ENCODE data around the gene NOL8. TPM values are rescaled to one million over a fixed set of nuclear protein-coding genes. Genes with fewer than 3 reads are reported as not detected.

The NOL8 gene
- total and polyA plus RNA-seq, 2 donors from 2014 or later = 10.8 to 32.4 TPM

DNA sequence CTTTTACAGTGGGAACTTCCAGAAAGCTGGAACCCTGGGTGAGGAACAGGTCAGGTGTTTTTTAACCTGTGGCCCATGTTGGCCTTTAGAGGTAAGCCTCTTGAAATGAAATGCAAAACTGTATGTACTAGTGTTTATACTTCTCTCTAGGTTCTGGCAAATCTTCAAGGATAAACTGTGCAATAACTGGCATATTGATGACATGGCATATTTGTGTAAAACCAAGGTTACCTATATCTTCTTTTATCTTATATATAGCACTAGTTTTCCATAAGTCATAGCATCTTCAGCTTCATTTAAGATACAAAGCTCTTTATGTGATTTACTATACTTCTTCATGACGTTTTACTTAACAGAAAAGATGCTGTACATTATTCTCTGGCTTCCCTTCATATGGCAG lies 24.2 kb downstream of the NOL8 start:
- H3K9ac ChIP-seq (ENCODE audit: low read length in 3 of 3) = no peak overlapping the region
- intact Hi-C loops (cut with DNase I) = no loop called here
- H3K4me1 ChIP-seq (ENCODE audit: control insufficient read depth in 2 of 3, insufficient read depth in 2 of 3, low read depth in 1 of 3, low read length in 3 of 3) = no peaks in the 10 kb centered on the region
- no peak for TF ChIP-seq CTCF (IDR thresholded peaks at IDR 0.05; ENCODE audit: borderline replicate concordance, extremely low read depth, insufficient read depth)
- H3K4me3 ChIP-seq (ENCODE audit: low read length in 3 of 3) = no peak overlapping the region
- DNase-seq = no peak
- H3K27ac ChIP-seq (ENCODE audit: low read depth in 2 of 2, low read length in 2 of 2) = no peak overlapping the region
- no peaks in the 10 kb centered on the region for H3K27me3 ChIP-seq (ENCODE audit: control insufficient read depth, insufficient read depth, low read length)
- no peaks in the 10 kb centered on the region for H3K9me3 ChIP-seq (ENCODE audit: control insufficient read depth in 2 of 3, insufficient read depth in 1 of 3, low read length in 3 of 3)
- FAIRE-seq = no peak
- H3K36me3 ChIP-seq (ENCODE audit: control insufficient read depth in 2 of 3, insufficient read depth in 3 of 3, low read length in 3 of 3) = peaks cover 4 to 38% (median 35%) of the 10 kb centered on the region in 3 donors

DNA sequence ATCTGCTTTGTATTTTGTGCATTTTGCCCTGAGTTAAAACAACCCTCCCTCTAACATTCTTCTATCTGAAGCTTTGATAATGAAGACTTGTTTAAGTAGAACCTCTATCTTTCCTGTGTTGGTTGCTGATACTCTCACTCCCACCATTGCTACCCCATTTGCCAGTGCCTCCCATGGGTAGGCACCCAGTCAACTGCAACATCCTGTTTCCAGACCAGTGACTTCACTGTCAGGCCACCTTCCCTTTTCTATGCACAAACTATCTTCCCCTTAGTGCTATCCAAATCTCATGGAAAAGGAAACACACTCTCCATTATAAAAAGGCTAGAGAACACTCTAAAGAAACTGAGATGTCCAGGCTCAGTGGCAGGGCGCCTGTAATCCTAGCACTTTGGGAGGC lies 26.0 kb downstream of the NOL8 start:
- H3K27me3 ChIP-seq (ENCODE audit: control insufficient read depth, insufficient read depth, low read length) = no peaks in the 10 kb centered on the region
- intact Hi-C loops (cut with DNase I) = no loop called here
- H3K27ac ChIP-seq (ENCODE audit: low read depth in 2 of 2, low read length in 2 of 2) = no peak overlapping the region
- no peaks in the 10 kb centered on the region for H3K9me3 ChIP-seq (ENCODE audit: control insufficient read depth in 2 of 3, insufficient read depth in 1 of 3, low read length in 3 of 3)
- peaks cover 0 to 5% (median 0%) of the 10 kb centered on the region in 3 donors for H3K4me1 ChIP-seq (ENCODE audit: control insufficient read depth in 2 of 3, insufficient read depth in 2 of 3, low read depth in 1 of 3, low read length in 3 of 3)
- DNase-seq = no peak
- peaks cover 2 to 23% (median 23%) of the 10 kb centered on the region in 3 donors for H3K36me3 ChIP-seq (ENCODE audit: control insufficient read depth in 2 of 3, insufficient read depth in 3 of 3, low read length in 3 of 3)
- no peak for FAIRE-seq
- H3K9ac ChIP-seq (ENCODE audit: low read length in 3 of 3) = no peak overlapping the region
- no peak for TF ChIP-seq CTCF (IDR thresholded peaks at IDR 0.05; ENCODE audit: borderline replicate concordance, extremely low read depth, insufficient read depth)
- no peak overlapping the region for H3K4me3 ChIP-seq (ENCODE audit: low read length in 3 of 3)

- Histone ChIP-seq H3K4me1 (ENCODE audit: control insufficient read depth in 2 of 3, insufficient read depth in 2 of 3, low read depth in 1 of 3, low read length in 3 of 3) (peaks cover 0 to 5% (median 0%) of the 10 kb centered on the region in 3 donors), H3K36me3 (ENCODE audit: control insufficient read depth in 2 of 3, insufficient read depth in 3 of 3, low read length in 3 of 3) (peaks cover 2 to 23% (median 21%) of the 10 kb centered on the region in 3 donors), H3K9ac (ENCODE audit: low read length in 3 of 3) (no peak overlapping the region), H3K9me3 (ENCODE audit: control insufficient read depth in 2 of 3, insufficient read depth in 1 of 3, low read length in 3 of 3) (no peaks in the 10 kb centered on the region), H3K4me3 (ENCODE audit: low read length in 3 of 3) (no peak overlapping the region), H3K27me3 (ENCODE audit: control insufficient read depth, insufficient read depth, low read length) (no peaks in the 10 kb centered on the region), H3K27ac (ENCODE audit: low read depth in 2 of 2, low read length in 2 of 2) (no peak overlapping the region)
- no peak for DNase-seq
- intact Hi-C loops (cut with DNase I) = no loop called here
- TF ChIP-seq CTCF (IDR thresholded peaks at IDR 0.05; ENCODE audit: borderline replicate concordance, extremely low read depth, insufficient read depth) = no peak
- FAIRE-seq = no peak
These were observed 27.1 kb downstream of the NOL8 start for GRCh38 chr9:92298036-92298435.

DNA sequence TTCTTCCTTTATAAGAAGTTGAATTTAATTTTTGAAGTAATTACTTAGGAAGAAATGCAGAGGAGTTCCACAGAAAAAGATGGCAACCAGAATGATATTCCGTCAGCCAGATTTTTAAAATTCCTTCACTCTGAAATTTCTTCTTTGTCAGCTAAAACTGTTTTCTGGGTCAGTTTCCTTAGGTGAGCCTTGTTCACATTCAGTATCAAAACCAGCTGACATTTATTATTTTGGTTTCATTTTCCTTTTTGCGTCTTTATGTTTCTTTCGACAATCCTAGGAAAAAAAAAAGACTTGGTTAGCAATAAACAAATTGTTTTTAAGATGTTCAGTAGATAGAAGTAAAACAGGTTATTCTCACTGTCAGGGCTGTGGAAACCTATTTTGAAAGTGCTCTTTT lies 27.5 kb downstream of the NOL8 start:
- H3K4me3 ChIP-seq (ENCODE audit: low read length in 3 of 3) = no peak overlapping the region
- no peaks in the 10 kb centered on the region for H3K9me3 ChIP-seq (ENCODE audit: control insufficient read depth in 2 of 3, insufficient read depth in 1 of 3, low read length in 3 of 3)
- no peaks in the 10 kb centered on the region for H3K27me3 ChIP-seq (ENCODE audit: control insufficient read depth, insufficient read depth, low read length)
- no peak overlapping the region for H3K27ac ChIP-seq (ENCODE audit: low read depth in 2 of 2, low read length in 2 of 2)
- H3K36me3 ChIP-seq (ENCODE audit: control insufficient read depth in 2 of 3, insufficient read depth in 3 of 3, low read length in 3 of 3) = peaks cover 2 to 21% (median 18%) of the 10 kb centered on the region in 3 donors
- no peak overlapping the region for H3K9ac ChIP-seq (ENCODE audit: low read length in 3 of 3)
- peaks cover 0 to 9% (median 2%) of the 10 kb centered on the region in 3 donors for H3K4me1 ChIP-seq (ENCODE audit: control insufficient read depth in 2 of 3, insufficient read depth in 2 of 3, low read depth in 1 of 3, low read length in 3 of 3)
- intact Hi-C loops (cut with DNase I) = no loop called here
- no peak for TF ChIP-seq CTCF (IDR thresholded peaks at IDR 0.05; ENCODE audit: borderline replicate concordance, extremely low read depth, insufficient read depth)
- DNase-seq = no peak
- FAIRE-seq = no peak

Data from kidney (tissue), 14 donors.